ENCODE data around the gene MYH6.
"Not testable (repeated sequence)": the region's sequence is repeated elsewhere in the genome, so short reads cannot be mapped to it uniquely, and the experiment has no call there.

The MYH6 gene

DNA sequence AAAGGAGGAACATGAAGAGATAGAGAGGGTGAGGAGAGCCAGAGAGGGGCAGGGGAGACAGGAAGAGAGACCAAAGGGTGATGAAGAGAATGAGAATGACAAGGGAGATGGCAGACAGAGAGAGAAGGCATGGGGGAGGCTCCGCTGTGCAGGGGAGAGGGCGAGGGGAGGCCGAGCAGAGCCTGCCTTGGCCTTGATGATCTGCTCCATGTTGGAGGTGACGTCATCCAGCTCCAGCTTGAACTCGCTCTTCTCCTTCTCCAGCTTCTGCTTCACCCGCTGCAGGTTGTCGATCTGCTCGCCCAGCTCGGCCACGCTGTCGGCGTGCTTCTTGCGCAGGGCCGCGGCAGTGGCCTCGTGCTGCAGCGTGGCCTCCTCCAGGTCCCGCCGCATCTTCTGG lies 18.2 kb downstream of the MYH6 start:
- not testable (repeated sequence) for DNase-seq

GRCh38 chr14:23389396-23389795 lies 18.7 kb downstream of the MYH6 start:
- DNase-seq = no peak

- DNase-seq = no peak
Measured at GRCh38 chr14:23388996-23389395, 19.1 kb downstream of the MYH6 start.

DNA sequence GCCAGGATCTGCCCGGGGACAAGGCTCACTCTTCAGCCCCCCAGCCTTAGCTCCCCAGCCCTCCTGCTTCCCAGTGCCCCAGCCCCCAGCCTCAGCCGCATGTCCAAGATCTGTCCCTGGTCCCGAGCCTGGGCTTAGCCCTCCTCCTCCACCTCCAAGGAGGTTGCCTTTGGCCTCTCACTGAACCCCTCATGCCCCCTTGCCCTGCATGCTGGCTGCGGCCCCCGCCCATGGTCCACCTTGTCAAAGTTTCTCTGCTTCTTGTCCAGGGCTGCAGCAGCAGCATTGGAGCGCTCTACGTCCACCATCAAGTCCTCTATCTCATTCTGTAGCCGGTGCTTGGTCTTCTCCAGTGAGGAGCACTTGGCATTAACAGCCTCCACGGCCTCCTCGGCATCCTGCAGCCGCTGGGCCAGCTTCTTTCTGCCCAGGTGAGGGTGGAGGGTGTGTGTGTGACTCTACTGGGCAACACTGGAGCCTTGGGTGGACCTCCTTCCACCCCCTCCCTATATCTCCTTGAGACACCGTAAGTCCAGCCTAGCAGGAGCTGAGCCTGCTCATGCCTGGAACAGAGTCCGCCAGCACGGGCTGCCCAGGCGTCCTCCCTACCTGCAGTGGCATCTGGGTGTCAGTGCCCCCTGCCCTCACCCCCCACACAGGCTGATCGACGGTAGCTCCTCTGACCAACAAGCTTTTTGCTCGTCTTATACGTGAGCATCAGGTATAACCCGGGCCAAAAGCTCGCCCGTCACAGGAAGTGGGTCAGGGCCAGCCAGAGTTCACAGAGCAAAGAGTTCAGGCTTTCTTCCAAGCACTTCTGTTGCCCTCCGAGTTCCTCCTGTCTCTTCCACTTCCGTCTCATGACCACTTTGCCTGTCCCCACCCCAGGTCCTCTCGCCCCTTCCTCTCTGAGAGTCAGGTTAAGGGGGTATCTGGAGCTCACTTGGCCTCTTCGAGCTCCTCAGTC lies 19.9 kb downstream of the MYH6 start:
- DNase-seq = no peak

- no peak for DNase-seq
Measured at GRCh38 chr14:23386999-23387398, 21.1 kb downstream of the MYH6 start.

DNA sequence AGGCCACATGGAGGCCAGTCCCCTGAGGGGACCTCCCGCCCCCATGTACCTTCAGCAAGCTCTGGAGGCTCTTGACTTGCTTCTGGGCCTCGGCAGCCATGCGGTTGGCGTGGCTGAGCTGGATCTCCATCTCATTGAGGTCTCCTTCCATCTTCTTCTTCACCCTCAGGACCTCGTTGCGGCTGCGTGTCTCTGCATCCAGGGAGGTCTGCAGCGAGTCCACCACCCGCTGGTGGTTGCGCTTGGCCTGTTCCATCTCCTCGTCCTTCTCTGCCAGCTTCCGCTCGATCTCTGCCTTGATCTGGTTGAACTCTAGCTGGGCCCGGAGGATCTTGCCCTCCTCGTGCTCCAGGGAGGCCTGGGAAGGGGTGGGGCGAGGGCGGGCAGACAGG lies 21.8 kb downstream of the MYH6 start:
- DNase-seq = not testable (repeated sequence)

GRCh38 chr14:23385642-23386265 lies 22.3 kb downstream of the MYH6 start:
- no peak for DNase-seq

DNA sequence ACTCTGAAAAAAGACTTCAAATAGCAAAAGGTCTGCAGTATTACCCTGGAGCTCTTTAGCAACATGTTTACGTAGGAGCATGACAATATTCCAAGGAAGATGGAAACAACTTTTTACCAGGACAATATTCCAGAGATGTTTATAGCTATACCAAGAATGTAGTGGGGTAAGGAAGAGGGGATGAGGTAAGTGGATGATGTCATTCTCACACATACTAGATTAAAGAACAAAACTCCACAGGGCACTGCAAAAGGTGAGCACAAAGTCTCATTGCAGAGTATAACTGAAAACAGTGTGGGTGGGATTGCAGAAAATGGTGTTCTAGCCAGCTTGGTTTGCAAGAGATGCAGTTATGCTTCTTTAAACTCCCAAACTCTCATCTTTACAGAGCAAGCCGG lies 22.8 kb downstream of the MYH6 start:
- no peak for DNase-seq

DNA sequence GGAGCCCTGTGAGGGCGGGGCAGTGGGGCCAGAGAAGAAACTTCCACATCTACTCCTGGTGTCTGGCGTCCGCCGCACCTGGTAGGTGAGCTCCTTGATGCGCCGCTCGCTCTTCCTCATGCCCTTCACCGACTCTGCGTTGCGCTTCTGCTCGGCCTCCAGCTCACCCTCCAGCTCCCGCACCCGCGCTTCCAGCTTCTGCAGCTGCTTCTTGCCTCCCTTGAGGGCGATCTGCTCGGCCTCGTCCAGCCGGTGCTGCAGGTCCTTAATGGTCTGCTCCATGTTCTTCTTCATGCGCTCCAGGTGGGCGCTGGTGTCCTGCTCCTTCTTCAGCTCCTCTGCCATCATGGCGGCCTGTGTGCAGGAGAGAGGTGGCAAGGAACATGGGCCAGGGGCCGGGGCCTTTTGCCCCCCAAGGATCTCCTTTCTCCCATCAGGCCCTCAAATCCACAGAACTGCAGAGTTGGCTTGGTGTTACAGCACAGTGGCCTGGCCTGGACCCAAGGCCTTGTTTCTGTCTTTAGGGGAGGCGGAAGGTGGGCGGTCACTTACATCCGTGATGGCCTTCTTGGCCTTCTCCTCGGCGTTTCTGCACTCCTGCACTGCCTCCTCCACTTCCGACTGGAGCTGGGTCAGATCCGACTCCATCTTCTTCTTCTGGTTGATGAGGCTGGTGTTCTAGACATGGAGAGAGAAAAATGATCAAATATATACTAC lies 23.6 kb downstream of the MYH6 start:
- DNase-seq = no peak

DNA sequence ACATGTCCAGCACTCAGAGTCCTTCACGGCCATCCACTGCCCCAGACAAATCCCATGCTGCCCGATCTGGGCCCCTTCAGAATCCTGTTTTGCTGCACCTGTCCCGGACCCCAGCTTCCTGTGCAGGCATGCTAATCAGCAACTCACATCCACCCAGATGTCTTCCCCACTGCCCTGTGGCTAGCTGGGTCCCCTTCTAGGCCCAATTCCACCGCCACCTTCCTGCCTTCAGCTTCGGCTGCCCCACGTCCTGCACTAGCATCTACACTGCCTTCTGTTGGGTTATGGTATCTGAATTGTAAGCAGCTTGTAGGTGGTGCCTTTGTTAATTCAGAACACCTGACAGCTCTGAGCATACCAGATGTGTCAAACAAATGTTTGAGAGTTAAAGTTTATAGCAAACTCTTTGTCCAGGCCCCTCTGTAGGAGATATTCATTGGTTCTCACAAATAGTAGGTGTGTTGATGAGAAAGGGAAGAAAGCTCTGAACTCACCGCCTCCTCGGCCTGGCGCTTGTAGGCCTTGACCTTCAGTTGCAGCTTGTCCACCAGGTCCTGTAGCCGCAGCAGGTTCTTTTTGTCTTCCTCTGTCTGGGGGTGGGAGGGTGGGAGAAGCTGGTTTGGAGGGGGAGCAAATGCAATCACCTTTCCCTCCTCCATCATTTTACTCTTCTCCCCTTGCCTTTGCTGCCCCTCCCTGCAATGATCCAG lies 25.2 kb downstream of the MYH6 start:
- no peak for DNase-seq

- DNase-seq = no peak
Measured at GRCh38 chr14:23382276-23382675, 25.8 kb downstream of the MYH6 start.

GRCh38 chr14:23381871-23382270 lies 26.2 kb downstream of the MYH6 start:
- DNase-seq = no peak

- DNase-seq = no peak
Measured at GRCh38 chr14:23380976-23381375, 27.1 kb downstream of the MYH6 start.

GRCh38 chr14:23380197-23380914 lies 27.7 kb downstream of the MYH6 start:
- no peak for DNase-seq

DNA sequence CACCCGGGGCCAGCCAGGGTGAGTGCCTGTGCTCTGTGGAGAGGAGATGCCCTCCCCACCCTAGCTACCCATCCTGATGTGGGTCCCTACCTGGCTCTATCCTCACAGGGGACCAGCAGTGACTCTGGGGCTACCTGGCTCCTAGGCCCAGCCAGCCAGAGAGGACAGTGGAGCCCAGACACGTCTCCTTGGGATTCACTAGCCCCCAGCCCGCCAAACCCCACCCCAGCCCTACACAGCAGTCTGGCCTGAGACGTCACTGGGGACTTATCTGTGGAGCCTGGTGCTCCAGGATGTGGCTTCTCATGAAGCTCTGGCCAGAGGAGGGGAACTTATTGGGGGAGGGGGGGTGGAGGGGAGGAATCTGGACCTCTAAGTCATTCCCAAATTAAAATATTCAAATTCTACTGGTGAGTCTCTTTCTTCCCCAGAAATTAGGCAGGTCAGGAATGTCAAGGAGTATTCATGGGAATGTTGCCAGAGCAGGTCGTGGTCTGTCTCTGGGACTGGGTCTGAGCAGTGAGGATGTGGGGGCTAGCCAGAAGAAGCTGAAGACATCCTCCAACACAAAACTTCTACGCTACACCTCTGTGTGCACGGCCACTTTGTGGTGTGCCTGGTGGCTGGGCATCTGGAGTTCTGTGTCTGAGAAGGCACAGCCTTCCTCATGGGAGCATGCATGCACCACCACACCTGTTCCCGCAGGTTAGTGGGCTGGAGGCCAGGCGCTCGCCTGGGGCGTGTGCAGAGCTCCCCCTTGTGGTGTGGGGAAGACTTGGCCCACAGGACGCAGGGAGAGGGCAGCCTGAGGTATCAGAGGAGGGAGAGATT lies 28.5 kb downstream of the MYH6 start:
- DNase-seq = no peak

GRCh38 chr14:23378612-23379220 lies 29.4 kb downstream of the MYH6 start:
- DNase-seq = no peak

DNA sequence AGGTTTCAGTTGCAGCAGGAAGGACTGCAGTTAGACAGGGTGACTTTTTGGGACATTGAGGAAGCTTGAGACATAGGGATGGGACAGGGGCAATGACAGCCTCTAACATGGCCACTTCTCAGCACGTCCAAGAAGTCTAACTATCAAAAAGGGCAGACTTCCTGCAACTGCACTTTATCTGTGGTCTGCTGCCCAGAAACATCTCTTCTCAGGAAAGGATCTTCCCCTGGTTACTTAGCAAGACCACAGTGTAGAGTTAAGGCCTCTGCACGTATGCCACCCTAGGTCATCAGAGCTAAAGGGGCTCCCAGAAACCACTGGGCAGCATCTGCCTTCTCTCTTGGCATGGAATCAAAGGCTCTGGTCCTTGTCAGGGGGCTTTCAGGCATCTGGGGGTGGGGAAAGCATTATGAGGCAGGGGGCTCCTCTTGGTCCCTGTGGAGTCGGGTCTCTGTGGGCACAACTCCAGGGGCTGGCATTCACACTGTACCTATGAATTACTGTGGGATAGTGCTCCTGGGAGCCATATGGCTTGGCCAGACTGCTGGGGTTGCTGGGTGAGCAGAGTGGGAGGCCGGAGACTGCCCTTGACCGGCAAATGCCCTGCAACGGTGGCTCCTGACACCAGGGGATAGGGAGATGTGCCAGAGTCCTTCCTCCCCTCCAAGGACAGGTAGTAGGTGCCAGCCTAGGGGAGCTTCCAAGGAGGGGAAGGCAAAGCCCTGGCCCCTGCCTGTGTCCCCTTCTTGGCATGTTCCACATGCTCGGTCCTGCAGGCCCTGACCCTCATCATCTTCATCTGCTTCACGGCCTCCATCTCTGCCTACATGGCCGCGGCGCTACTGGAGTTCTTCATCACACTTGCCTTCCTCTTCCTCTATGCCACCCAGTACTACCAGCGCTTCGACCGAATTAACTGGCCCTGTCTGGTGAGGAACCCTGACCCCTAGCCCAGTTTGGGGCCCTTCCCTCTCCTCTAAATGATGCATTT lies 30.2 kb downstream of the MYH6 start:
- no peak for DNase-seq

DNA sequence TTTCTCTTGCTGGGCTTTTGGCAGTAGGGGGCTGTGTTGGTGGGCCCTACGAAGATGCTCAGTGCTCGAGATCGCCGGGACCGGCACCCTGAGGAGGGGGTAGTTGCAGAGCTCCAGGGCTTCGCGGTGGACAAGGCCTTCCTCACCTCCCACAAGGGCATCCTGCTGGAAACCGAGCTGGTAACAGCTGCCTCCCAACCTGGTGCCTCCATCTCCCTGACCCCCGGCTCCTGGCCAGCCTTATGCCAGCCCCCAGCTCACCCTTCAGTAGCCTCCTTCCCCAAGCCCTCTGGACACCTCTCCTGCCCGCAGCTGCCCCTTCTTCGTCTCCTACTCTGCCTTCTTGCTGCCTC lies 30.9 kb downstream of the MYH6 start:
- DNase-seq = no peak

DNA sequence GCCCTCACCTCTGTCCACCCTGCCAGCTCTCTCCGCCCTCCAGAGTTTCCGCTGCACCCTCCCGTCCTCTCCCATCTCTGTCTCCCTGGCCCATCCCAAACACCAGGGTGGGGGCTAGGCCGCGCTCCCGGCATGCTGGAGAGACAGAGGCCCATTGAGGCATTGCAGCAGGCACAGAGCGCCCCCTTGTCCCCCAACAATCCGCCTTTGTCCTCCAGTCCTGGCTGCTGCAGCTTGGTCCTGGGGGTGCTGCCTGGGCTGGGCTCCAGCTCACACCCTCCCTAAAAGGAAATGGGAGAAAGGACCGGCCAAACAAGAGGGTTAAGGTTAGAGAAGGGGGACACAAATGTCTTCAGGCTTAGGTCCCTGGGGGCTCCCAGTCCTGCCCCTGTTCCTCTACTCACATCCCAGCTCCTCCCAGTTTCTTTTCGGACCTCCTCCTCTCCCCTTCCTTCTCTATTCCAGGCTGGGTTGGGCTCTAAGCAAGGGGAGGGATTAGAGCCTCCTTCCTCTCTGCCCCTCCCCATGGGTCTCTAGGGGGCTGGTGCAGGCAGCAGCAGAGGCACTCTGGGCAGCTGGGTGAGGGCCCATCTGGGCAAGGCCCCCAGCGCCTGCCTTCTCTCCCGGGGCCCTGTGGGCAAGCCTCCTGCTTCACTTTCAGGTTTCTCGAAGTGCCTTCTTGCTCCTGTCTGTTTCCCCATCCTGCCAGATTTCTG lies 31.4 kb downstream of the MYH6 start, which contains the start of gene CMTM5:
TSS of gene CMTM5 (plus strand) at position 565 of the 716 bp plus-strand sequence. CDS start 206 bp downstream, outside the sequence.
- no peak for DNase-seq

Measured in NCI-H187 treated with DMSO at 0.1 percent for 48 hours (cell line).